Measurements from ENCODE around the gene STK38.
A peak's percentile ranks its signal among the peaks of the same experiment; 100 is the strongest.

STK38 gene

DNA sequence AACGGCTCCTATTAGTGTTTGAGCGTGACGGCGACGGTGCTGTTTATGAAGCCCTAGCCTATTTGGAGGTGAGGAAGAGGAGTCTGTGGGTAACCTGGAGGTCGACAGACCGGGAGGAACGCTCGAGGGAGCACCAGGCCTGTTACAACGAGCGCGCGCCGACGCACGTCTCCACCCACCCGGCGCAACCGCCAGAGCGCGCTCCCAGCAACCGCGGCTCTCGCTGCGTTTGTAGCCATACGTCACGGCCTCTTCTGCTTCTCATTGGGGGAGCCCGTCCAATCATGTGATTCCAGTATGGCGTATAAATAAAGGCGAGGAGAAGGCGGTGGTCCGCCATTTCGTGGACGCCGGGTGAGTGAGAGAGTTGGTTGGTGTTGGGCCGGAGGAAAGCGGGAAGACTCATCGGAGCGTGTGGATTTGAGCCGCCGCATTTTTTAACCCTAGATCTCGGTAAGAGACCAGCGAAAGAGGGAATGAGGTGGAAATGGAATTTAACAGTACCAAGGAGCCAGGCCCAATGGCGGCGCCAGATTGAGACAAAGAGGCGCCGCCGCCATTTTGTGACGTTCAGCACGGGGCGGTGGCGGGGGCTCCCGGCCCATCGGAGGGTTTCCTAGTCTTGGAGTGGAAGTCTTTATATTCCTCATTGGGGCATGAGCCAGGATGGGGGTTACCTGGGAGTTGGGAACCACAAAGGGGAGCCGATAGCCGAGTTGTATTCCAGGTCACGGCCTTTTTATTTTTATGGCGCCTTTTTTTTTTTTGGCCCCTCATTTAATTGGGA is 46.9 kb upstream of the STK38 start, which contains the start of gene SRSF3 (continued):
- TF ChIP-seq PATZ1 (CRISPR knock-in tag; IDR thresholded peaks at IDR 0.05; ENCODE audit: borderline replicate concordance) = peak; percentile 57; the same call in 1 of the 2 replicates
- peak; percentile 87 for TF ChIP-seq TOX (CRISPR knock-in tag; IDR thresholded peaks at IDR 0.05; ENCODE audit: borderline replicate concordance)
- peak; percentile 91; the same call in 1 of the 2 replicates for TF ChIP-seq POU6F1 (CRISPR knock-in tag; IDR thresholded peaks at IDR 0.05; ENCODE audit: borderline replicate concordance, low read depth)
- peak; percentile 59; the same call in 1 of the 2 replicates for TF ChIP-seq ZC3H10 (CRISPR knock-in tag; IDR thresholded peaks at IDR 0.05)

- no peak for TF ChIP-seq POU6F1 (CRISPR knock-in tag; IDR thresholded peaks at IDR 0.05; ENCODE audit: borderline replicate concordance, low read depth)
- peak; percentile 29 for ATAC-seq
Observed at GRCh38 chr6:36593569-36594028, 46.3 kb upstream of the STK38 start.

DNA sequence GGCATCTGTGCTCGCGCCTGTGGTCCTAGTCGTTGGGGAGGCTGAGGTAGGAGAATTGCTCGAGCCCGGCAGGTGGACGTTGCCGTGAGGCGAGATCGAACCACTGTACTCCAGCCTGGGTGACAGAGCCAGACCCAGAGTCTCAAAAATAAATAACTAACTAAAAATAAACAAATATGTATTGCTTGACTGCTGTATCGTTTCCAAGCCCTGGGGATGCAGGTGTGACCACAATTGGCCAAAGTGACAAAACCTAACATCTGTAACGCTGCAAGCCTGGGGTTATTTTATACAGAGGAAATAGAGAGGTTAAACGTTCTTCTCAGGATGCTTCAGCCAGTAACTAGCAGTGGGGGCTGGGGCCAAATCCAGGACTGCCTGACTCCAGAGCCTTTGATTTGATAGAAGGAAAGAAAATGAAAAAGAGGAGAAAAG is 45.0 kb upstream of the STK38 start:
- TF ChIP-seq PATZ1 (CRISPR knock-in tag; IDR thresholded peaks at IDR 0.05; ENCODE audit: borderline replicate concordance) = no peak
- no peak for TF ChIP-seq ISL1 (CRISPR knock-in tag; IDR thresholded peaks at IDR 0.05)
- TF ChIP-seq SNAI2 (CRISPR knock-in tag; IDR thresholded peaks at IDR 0.05) = no peak
- no peak for TF ChIP-seq ZNF70 (CRISPR knock-in tag; IDR thresholded peaks at IDR 0.05)
- TF ChIP-seq OSR1 (CRISPR knock-in tag; IDR thresholded peaks at IDR 0.05) = no peak
- no peak for TF ChIP-seq RARB (CRISPR knock-in tag; IDR thresholded peaks at IDR 0.05)
- TF ChIP-seq, protein P1, sequence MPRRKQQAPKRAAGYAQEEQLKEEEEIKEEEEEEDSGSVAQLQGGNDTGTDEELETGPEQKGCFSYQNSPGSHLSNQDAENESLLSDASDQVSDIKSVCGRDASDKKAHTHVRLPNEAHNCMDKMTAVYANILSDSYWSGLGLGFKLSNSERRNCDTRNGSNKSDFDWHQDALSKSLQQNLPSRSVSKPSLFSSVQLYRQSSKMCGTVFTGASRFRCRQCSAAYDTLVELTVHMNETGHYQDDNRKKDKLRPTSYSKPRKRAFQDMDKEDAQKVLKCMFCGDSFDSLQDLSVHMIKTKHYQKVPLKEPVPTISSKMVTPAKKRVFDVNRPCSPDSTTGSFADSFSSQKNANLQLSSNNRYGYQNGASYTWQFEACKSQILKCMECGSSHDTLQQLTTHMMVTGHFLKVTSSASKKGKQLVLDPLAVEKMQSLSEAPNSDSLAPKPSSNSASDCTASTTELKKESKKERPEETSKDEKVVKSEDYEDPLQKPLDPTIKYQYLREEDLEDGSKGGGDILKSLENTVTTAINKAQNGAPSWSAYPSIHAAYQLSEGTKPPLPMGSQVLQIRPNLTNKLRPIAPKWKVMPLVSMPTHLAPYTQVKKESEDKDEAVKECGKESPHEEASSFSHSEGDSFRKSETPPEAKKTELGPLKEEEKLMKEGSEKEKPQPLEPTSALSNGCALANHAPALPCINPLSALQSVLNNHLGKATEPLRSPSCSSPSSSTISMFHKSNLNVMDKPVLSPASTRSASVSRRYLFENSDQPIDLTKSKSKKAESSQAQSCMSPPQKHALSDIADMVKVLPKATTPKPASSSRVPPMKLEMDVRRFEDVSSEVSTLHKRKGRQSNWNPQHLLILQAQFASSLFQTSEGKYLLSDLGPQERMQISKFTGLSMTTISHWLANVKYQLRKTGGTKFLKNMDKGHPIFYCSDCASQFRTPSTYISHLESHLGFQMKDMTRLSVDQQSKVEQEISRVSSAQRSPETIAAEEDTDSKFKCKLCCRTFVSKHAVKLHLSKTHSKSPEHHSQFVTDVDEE (CRISPR knock-in tag; IDR thresholded peaks at IDR 0.05) = no peak
- TF ChIP-seq, protein P2, sequence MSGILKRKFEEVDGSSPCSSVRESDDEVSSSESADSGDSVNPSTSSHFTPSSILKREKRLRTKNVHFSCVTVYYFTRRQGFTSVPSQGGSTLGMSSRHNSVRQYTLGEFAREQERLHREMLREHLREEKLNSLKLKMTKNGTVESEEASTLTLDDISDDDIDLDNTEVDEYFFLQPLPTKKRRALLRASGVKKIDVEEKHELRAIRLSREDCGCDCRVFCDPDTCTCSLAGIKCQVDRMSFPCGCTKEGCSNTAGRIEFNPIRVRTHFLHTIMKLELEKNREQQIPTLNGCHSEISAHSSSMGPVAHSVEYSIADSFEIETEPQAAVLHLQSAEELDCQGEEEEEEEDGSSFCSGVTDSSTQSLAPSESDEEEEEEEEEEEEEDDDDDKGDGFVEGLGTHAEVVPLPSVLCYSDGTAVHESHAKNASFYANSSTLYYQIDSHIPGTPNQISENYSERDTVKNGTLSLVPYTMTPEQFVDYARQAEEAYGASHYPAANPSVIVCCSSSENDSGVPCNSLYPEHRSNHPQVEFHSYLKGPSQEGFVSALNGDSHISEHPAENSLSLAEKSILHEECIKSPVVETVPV (CRISPR knock-in tag; IDR thresholded peaks at IDR 0.05) = no peak
- no peak for TF ChIP-seq PPARA (CRISPR knock-in tag; IDR thresholded peaks at IDR 0.05; ENCODE audit: borderline replicate concordance)
- no peak for TF ChIP-seq TCF4 (CRISPR knock-in tag; IDR thresholded peaks at IDR 0.05; ENCODE audit: borderline replicate concordance)
- TF ChIP-seq ESRRG (CRISPR knock-in tag; IDR thresholded peaks at IDR 0.05) = no peak
- TF ChIP-seq BACH2 (CRISPR knock-in tag; IDR thresholded peaks at IDR 0.05; ENCODE audit: borderline replicate concordance) = no peak
- ATAC-seq = no peak
